HUES48 (cell line): ENCODE data around the gene TIGD7.
A peak's percentile ranks its signal among the peaks of the same experiment; 100 is the strongest.

Source experiments
- H3K27ac ChIP-seq: one replicate; pipeline ENCODE4 v1.7.0; 2013; ENCODE audit warnings: low read depth, low read length, inconsistent platforms
- H3K27me3 ChIP-seq: 2 replicates; pipeline ENCODE4 v1.6.1; 2013; ENCODE audit warnings: mild to moderate bottlenecking, low read length; ENCODE audit not compliant: control insufficient read depth, insufficient read depth
- H3K36me3 ChIP-seq: 2 replicates; pipeline ENCODE4 v1.6.1; 2013; ENCODE audit warnings: low read length; ENCODE audit not compliant: control insufficient read depth, insufficient read depth
- H3K4me1 ChIP-seq: 2 replicates; pipeline ENCODE4 v1.6.1; 2013; ENCODE audit warnings: mild to moderate bottlenecking, low read length; ENCODE audit not compliant: control insufficient read depth, insufficient read depth
- H3K4me3 ChIP-seq: 2 replicates; pipeline ENCODE4 v1.5.1; 2013; ENCODE audit warnings: mild to moderate bottlenecking, low read depth, low read length
- H3K9ac ChIP-seq: 2 replicates; pipeline ENCODE4 v1.6.1; 2013; ENCODE audit warnings: mild to moderate bottlenecking, low read depth, low read length, moderate library complexity
- H3K9me3 ChIP-seq: 2 replicates; pipeline ENCODE4 v1.6.1; 2013; ENCODE audit warnings: low read length; ENCODE audit not compliant: control insufficient read depth, insufficient read depth

TIGD7 gene

GRCh38 chr16:3305109-3306068, at the start of gene TIGD7, which contains the start of gene ZNF75A:
Gene TIGD7, minus strand, starts transcription at chr16:3305430. Its CDS starts 4,816 bp downstream, at chr16:3300614.
Gene ZNF75A, plus strand, starts transcription at chr16:3305497. Its CDS starts 2,932 bp downstream, at chr16:3308429.
- Histone ChIP-seq H3K4me1 (0 out of 2 replicates have a peak, but pooled peaks cover 4% of the 10 kb centered on the region), H3K9me3 (peaks cover 42% of the 10 kb centered on the region), H3K4me3 (peak within 1 kb of the TSS; percentile 96), H3K9ac (peak within 1 kb of the TSS; percentile 90), H3K36me3 (peaks cover 22% of the 10 kb centered on the region), H3K27ac (peak within 1 kb of the TSS; percentile 91), H3K27me3 (no peaks in the 10 kb centered on the region)

DNA sequence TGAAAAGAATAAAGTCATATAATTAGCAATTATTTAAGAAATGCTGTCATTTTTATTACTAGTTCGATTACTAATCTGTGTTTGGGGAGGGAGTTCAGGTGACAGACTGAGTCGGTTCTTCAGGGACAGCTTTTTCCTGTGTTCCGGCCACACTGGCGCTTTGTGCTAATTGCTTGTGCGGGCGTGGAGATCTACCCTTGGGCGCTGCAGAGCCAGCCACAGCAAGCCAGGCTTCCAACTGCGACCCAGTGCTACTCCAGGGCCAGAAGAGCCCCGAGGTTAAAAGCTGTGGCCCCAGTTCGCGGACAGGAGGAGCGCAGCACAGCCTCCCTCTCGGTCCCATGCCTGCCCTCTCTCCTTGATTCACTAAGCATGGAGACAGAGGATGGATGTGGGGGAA, 43.9 kb upstream of the TIGD7 start:
- no peak overlapping the region for H3K4me3 ChIP-seq
- no peaks in the 10 kb centered on the region for H3K36me3 ChIP-seq
- no peaks in the 10 kb centered on the region for H3K27me3 ChIP-seq
- H3K27ac ChIP-seq: no peak overlapping the region
- H3K9me3 ChIP-seq: no peaks in the 10 kb centered on the region
- H3K4me1 ChIP-seq: no peaks in the 10 kb centered on the region
- H3K9ac ChIP-seq: no peak overlapping the region

GRCh38 chr16:3348547-3349167, 43.4 kb upstream of the TIGD7 start:
- H3K36me3 ChIP-seq: no peaks in the 10 kb centered on the region
- H3K4me1 ChIP-seq: no peaks in the 10 kb centered on the region
- H3K9me3 ChIP-seq: no peaks in the 10 kb centered on the region
- H3K27me3 ChIP-seq: no peaks in the 10 kb centered on the region
- H3K4me3 ChIP-seq: no peak overlapping the region
- no peak overlapping the region for H3K27ac ChIP-seq
- H3K9ac ChIP-seq: no peak overlapping the region

DNA sequence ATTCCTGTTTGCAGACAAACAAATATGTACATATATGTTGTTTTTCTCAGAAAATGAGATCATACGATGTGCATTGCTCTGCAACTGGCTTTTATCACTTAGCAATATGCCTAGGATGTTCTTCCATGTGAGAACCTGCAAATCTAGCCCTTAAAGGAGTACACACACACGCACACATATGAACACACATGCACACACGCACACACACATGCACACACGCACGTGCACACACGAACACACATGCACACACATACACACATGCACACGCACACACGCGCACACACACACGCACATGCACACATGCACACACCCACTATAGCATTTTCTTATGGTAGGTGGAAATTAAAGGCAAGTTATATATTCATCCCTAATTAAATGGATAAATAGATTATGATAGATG, 42.4 kb upstream of the TIGD7 start:
- no peak overlapping the region for H3K27ac ChIP-seq
- peaks cover 5% of the 10 kb centered on the region; the same call in 1 of the 2 replicates for H3K9me3 ChIP-seq
- H3K4me1 ChIP-seq: no peaks in the 10 kb centered on the region
- H3K9ac ChIP-seq: no peak overlapping the region
- no peaks in the 10 kb centered on the region for H3K27me3 ChIP-seq
- H3K36me3 ChIP-seq: no peaks in the 10 kb centered on the region
- H3K4me3 ChIP-seq: no peak overlapping the region

GRCh38 chr16:3346041-3346440, 40.8 kb upstream of the TIGD7 start:
- H3K27me3 ChIP-seq: no peaks in the 10 kb centered on the region
- peaks cover 9% of the 10 kb centered on the region for H3K9me3 ChIP-seq
- H3K36me3 ChIP-seq: no peaks in the 10 kb centered on the region
- H3K27ac ChIP-seq: no peak overlapping the region
- no peak overlapping the region for H3K4me3 ChIP-seq
- no peak overlapping the region for H3K9ac ChIP-seq
- H3K4me1 ChIP-seq: no peaks in the 10 kb centered on the region

- Histone ChIP-seq H3K9ac (no peak overlapping the region), H3K36me3 (no peaks in the 10 kb centered on the region), H3K4me3 (no peak overlapping the region), H3K4me1 (no peaks in the 10 kb centered on the region), H3K27me3 (no peaks in the 10 kb centered on the region), H3K27ac (no peak overlapping the region), H3K9me3 (peaks cover 16% of the 10 kb centered on the region)
These were observed 23.4 kb upstream of the TIGD7 start for GRCh38 chr16:3328643-3329042.

- Histone ChIP-seq H3K9me3 (peaks cover 19% of the 10 kb centered on the region), H3K4me3 (no peak overlapping the region), H3K4me1 (no peaks in the 10 kb centered on the region), H3K27ac (no peak overlapping the region), H3K36me3 (no peaks in the 10 kb centered on the region), H3K9ac (no peak overlapping the region), H3K27me3 (no peaks in the 10 kb centered on the region)
These were observed 22.9 kb upstream of the TIGD7 start for GRCh38 chr16:3328104-3328503.

GRCh38 chr16:3327514-3327913, 22.3 kb upstream of the TIGD7 start:
- Histone ChIP-seq H3K27me3 (no peaks in the 10 kb centered on the region), H3K9ac (no peak overlapping the region), H3K36me3 (no peaks in the 10 kb centered on the region), H3K9me3 (peaks cover 19% of the 10 kb centered on the region), H3K4me3 (no peak overlapping the region), H3K27ac (no peak overlapping the region), H3K4me1 (no peaks in the 10 kb centered on the region)

DNA sequence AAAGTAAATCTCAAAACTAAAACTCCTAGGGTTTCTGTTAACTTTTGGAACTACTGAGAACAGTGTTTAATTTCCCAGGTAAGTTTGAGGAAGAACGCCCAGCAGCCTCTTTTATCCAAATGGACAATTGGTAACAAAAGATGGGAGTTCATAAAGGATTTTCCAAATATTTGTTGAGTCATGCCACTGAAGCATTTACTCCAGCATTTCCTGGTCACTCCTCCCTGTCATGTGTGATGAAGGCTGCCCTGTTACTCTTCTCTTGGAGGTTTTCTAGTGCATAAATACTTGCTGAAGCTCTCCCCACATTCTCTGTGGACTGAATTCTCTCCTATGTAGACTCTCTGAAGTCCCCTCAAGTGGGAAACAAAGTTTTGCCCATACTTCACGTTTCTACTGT, 16.6 kb upstream of the TIGD7 start:
- H3K4me3 ChIP-seq: no peak overlapping the region
- H3K27me3 ChIP-seq: no peaks in the 10 kb centered on the region
- peaks cover 57% of the 10 kb centered on the region for H3K9me3 ChIP-seq
- H3K27ac ChIP-seq: no peak overlapping the region
- no peak overlapping the region for H3K9ac ChIP-seq
- peaks cover 19% of the 10 kb centered on the region for H3K36me3 ChIP-seq
- no peaks in the 10 kb centered on the region for H3K4me1 ChIP-seq

DNA sequence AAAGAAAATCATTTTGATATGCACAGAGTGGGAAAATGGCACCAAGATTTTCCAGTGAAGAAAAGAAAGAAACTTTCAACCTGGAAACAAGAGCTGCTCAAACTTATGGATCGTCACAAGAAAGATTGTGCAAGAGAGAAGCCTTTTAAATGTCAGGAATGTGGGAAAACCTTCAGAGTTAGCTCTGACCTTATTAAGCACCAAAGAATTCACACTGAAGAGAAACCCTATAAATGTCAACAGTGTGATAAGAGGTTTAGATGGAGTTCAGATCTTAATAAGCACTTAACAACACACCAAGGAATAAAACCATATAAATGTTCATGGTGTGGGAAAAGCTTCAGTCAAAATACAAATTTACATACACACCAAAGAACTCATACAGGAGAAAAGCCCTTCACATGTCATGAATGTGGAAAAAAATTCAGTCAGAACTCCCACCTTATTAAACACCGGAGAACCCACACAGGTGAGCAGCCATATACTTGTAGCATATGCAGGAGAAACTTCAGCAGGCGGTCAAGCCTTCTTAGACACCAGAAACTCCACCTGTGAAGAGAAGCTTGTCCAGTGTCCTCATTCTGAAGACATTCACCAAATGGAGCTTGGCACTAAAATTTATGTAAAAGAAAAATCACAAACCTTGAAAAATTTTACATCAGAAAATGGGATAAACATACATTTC, 12.2 kb upstream of the TIGD7 start:
- no peak overlapping the region for H3K9ac ChIP-seq
- H3K27me3 ChIP-seq: no peaks in the 10 kb centered on the region
- H3K4me1 ChIP-seq: no peaks in the 10 kb centered on the region
- peaks cover 73% of the 10 kb centered on the region for H3K9me3 ChIP-seq
- peak overlapping the region; percentile 5 for H3K4me3 ChIP-seq
- H3K36me3 ChIP-seq: peaks cover 57% of the 10 kb centered on the region
- no peak overlapping the region for H3K27ac ChIP-seq
